GM19467 (cell line): ENCODE data around the gene TIMM29.

Source experiments
- ATAC-seq: cut with Tn5 transposase; IDR thresholded peaks from one replicate; pipeline ENCODE4 v1.9.1; 2021; ENCODE audit warnings: mild to moderate bottlenecking, moderate library complexity; ENCODE audit not compliant: unreplicated experiment

The TIMM29 gene

GRCh38 chr19:10911579-10912363 lies 16.8 kb upstream of the TIMM29 start:
- ATAC-seq = no peak

DNA sequence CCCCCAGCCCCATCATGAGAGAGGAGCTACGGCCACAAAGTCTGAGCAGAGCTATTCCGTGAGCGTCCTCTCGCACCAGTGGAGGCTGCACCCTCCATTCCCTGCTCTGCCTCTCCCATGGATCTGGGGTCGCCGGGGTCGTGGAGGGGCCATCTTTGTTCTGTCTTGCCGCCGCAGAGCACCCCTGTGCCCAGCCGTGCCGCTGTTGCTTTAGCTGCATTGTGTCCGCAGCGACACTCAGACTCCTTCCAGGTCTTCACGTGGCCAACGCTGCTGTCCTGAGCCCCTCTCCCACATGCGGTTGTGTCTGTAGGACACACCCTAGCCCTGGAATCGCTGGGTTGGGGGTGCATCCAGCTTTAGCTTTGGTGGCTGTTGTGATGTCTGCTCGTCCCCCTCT lies 16.0 kb upstream of the TIMM29 start:
- ATAC-seq = no peak

DNA sequence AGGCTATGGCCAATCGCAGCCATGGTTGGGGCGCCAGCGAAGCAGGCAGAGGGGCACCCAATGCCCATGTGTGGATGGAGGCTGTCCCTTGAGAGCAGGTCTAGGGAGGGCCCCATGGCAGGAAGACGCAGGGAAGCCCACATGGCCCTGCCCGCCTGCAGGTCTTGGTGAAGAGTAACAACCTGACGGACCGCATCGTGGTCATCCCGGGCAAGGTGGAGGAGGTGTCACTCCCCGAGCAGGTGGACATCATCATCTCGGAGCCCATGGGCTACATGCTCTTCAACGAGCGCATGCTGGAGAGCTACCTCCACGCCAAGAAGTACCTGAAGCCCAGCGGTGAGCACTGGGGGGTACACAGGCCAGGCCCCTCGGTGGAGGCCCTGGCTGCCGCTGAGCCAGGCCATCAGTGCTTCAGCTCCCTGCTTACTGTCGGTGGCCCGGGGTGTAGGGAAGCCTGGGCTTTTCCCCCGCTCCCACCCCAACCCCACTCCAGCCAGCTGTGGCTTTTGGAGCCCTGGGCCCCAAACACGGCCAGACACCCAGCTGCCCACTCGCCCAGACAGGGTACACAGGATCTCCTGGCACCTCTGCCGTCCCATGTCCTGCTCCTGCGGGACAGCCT lies 14.8 kb upstream of the TIMM29 start:
- ATAC-seq = no peak

GRCh38 chr19:10915130-10916091 lies 13.2 kb upstream of the TIMM29 start:
- no peak for ATAC-seq

DNA sequence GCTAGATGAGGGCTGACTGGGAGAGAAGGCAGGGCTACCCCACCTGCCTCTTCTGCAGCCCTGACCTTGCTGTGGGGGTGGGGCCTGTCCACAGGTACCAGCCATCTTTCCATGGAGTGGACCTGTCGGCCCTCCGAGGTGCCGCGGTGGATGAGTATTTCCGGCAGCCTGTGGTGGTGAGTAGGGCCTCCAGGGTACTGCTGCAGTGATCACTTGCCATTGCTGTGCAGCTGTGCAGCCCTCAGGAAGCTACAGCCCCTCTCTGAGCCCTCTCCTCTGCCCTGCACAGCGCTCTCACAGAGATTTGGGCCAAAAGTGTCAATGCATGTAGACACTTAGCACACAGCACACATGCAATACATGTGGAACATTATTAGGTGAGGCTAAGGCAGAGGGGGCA lies 12.0 kb upstream of the TIMM29 start:
- ATAC-seq = no peak

DNA sequence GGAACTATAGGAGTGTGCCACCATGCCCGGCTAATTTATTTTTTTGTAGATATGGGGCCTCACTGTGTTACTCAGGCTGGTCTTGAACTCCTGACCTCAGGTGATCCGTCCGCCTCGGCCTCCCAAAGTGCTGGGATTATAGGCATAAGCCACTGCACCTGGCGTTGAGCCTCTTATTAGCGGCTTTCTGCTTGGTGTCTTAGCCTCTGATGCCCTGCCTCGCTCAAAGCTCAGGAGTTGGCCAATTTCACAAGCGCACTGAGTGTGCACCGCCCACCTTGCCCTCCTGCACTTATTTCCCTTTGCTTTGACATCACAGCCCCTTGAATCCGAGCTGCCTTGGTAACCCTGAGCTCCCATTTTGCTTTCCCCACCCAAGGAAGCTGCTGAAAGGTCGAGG lies 10.3 kb upstream of the TIMM29 start:
- ATAC-seq = no peak

DNA sequence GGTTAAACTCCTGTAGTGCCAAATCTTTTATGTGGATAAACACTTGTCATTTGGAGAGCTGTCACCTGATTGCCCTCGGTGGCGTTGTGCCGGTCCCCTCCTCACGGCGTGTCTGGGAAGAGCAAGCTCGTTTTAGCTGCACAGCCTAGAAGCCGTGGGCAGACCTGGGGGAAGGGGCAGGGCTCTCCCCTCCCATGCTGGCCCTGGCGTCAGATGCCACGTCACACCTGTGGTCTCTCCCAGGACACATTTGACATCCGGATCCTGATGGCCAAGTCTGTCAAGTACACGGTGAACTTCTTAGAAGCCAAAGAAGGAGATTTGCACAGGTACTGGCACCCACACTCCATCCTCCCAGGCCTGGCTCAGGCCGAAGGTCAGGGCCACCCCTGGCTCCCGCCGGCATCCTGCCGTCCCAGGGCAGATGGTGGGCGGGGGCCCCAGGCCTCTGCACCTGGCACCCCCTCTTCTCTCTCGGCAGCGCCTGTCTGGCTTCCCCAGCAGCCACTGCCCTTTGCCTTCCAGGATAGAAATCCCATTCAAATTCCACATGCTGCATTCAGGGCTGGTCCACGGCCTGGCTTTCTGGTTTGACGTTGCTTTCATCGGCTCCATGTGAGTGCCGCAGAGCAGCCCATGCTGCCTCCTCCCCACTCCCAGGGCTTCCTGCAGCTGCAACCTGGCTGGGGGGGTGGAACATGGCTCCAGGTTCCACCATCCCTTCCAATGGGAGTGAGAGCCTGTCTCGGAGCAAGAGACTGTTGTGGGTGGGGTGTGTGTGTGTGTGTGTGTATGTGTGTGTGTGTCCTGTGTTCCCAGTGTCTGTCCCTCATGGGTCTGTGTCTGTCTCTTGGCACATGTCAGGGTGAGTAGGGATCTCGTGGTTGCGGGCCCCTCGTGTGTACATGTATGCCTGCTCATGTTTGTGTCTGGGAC lies 9.0 kb upstream of the TIMM29 start:
- ATAC-seq = no peak

DNA sequence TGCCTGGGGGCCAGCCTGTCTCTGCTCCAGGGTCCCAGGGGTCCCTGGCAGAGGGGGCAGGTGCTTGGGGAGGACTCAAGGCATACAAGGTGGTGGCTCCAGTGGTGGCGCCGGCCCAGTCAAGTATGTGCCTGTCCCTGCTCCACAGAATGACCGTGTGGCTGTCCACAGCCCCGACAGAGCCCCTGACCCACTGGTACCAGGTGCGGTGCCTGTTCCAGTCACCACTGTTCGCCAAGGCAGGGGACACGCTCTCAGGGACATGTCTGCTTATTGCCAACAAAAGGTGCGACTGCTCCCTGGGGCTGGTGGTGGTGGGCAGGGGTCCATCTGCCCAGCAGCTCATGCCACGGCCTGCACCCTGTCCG lies 8.3 kb upstream of the TIMM29 start:
- no peak for ATAC-seq

GRCh38 chr19:10920781-10921180 lies 7.8 kb upstream of the TIMM29 start:
- no peak for ATAC-seq

DNA sequence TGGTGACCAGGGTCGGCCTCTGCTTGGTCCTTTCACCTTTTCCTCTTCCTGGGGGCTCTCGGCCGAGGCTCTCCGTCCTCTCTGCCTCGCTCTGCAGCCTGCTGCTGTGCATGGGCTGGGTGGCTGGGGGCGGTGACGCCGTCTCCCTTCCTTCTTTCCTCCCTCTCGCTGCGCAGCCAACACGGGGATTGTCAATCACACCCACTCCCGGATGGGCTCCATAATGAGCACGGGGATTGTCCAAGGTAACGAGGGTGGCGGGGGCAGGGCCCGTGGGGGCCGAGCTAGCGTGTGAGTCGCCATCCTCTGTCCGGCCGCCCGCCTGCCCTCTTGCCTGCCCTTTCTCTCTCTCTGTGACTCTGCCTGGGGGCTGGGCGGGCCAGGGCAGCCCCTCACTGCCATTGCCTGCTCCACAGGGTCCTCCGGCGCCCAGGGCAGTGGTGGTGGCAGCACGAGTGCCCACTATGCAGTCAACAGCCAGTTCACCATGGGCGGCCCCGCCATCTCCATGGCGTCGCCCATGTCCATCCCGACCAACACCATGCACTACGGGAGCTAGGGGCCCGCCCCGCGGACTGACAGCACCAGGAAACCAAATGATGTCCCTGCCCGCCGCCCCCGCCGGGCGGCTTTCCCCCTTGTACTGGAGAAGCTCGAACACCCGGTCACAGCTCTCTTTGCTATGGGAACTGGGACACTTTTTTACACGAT lies 7.3 kb upstream of the TIMM29 start:
- ATAC-seq = no peak

DNA sequence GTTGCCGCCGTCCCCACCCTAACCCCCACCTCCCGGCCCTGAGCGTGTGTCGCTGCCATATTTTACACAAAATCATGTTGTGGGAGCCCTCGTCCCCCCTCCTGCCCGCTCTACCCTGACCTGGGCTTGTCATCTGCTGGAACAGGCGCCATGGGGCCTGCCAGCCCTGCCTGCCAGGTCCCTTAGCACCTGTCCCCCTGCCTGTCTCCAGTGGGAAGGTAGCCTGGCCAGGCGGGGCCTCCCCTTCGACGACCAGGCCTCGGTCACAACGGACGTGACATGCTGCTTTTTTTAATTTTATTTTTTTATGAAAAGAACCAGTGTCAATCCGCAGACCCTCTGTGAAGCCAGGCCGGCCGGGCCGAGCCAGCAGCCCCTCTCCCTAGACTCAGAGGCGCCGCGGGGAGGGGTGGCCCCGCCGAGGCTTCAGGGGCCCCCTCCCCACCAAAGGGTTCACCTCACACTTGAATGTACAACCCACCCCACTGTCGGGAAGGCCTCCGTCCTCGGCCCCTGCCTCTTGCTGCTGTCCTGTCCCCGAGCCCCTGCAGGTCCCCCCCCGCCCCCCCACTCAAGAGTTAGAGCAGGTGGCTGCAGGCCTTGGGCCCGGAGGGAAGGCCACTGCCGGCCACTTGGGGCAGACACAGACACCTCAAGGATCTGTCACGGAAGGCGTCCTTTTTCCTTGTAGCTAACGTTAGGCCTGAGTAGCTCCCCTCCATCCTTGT lies 6.5 kb upstream of the TIMM29 start:
- ATAC-seq = no peak

- no peak for ATAC-seq
Observed at GRCh38 chr19:10922638-10923014, 6.0 kb upstream of the TIMM29 start.

GRCh38 chr19:10923260-10924112 lies 5.1 kb upstream of the TIMM29 start:
- ATAC-seq = no peak

DNA sequence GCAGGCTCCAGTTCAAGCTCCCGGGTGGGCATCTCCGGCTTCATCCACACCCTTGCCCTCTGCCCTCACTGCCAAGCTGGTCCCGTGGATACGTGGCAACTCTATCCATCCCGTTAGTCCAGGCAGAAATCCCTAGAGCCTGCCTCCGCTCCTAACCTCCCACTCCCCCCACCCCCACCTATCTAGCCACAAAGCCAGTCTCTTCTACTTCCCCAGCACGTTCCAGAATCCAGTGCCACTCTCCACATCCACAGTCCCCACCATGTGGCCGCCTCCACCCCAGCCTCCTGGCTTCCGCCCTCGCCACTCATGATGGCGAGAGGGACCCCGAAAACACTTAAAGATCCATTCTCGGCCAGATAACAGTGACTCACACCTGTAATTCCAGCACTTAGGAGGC lies 4.0 kb upstream of the TIMM29 start:
- ATAC-seq = no peak

- ATAC-seq = no peak
Observed at GRCh38 chr19:10927730-10928562, 665 bp upstream of the TIMM29 start.

DNA sequence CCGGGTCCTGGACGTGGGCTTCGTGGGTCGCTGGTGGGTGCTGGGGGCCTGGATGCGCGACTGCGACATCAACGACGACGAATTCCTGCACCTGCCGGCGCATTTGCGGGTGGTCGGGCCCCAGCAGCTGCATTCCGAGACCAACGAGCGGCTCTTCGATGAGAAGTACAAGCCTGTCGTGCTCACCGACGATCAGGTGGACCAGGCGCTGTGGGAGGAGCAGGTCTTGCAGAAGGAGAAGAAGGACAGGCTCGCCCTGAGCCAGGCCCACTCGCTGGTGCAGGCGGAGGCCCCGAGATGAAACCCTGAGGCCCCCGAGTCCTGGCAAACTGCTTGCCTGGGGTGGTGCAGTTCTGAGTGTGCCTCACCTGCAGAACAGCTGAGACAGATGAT lies 787 bp downstream of the TIMM29 start:
- ATAC-seq = no peak

- no peak for ATAC-seq
Observed at GRCh38 chr19:10935371-10936059, 6.9 kb downstream of the TIMM29 start.
